Esophagus squamous epithelium (tissue), 4 donors: Measurements from ENCODE around the gene NKD1.

ENCODE experiments used
- CTCF ChIP-seq, 6 experiments: fragments of 450-650 bp in 4 of 6; fragments of 200-600 bp in 2 of 6; sonication (generic) in 2 of 6; IDR thresholded peaks; one replicate each; pipeline ENCODE4 v1.5.1; 2016 to 2019; ENCODE audit warnings: antibody characterized with exemption in 6 of 6, mild to moderate bottlenecking in 4 of 6, moderate library complexity in 4 of 6
- POLR2A ChIP-seq, 4 donors: fragments of 450-650 bp; IDR thresholded peaks; one replicate each; pipeline ENCODE4 v1.6.1; 2017; ENCODE audit warnings: antibody characterized with exemption in 4 of 4, mild to moderate bottlenecking in 4 of 4, moderate library complexity in 3 of 4

- TF ChIP-seq CTCF (IDR thresholded peaks at IDR 0.05), result no peak
- TF ChIP-seq POLR2A (IDR thresholded peaks at IDR 0.05), result no peak
Observed at GRCh38 chr16:50694206-50694605, 146.0 kb downstream of the NKD1 start.
